ENCODE data around the gene VPS13D.

- no peak for TF ChIP-seq POLR2A (IDR thresholded peaks at IDR 0.05)
- TF ChIP-seq, protein P1, sequence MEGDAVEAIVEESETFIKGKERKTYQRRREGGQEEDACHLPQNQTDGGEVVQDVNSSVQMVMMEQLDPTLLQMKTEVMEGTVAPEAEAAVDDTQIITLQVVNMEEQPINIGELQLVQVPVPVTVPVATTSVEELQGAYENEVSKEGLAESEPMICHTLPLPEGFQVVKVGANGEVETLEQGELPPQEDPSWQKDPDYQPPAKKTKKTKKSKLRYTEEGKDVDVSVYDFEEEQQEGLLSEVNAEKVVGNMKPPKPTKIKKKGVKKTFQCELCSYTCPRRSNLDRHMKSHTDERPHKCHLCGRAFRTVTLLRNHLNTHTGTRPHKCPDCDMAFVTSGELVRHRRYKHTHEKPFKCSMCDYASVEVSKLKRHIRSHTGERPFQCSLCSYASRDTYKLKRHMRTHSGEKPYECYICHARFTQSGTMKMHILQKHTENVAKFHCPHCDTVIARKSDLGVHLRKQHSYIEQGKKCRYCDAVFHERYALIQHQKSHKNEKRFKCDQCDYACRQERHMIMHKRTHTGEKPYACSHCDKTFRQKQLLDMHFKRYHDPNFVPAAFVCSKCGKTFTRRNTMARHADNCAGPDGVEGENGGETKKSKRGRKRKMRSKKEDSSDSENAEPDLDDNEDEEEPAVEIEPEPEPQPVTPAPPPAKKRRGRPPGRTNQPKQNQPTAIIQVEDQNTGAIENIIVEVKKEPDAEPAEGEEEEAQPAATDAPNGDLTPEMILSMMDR (IDR thresholded peaks at IDR 0.05) = no peak
These were observed 319.2 kb downstream of the VPS13D start for GRCh38 chr1:12548973-12549459.

Measured in right lobe of liver (tissue), 4 donors.